GM10847 (cell line): ENCODE data around the gene U2AF1L4.
A peak's percentile ranks its signal among the peaks of the same experiment; 100 is the strongest.

ENCODE experiments used
- POLR2A ChIP-seq: IDR thresholded peaks from 2 replicates; pipeline ENCODE4 v1.6.1; 2011; ENCODE audit not compliant: insufficient read length; ENCODE audit errors: extremely low read depth

The U2AF1L4 gene

DNA sequence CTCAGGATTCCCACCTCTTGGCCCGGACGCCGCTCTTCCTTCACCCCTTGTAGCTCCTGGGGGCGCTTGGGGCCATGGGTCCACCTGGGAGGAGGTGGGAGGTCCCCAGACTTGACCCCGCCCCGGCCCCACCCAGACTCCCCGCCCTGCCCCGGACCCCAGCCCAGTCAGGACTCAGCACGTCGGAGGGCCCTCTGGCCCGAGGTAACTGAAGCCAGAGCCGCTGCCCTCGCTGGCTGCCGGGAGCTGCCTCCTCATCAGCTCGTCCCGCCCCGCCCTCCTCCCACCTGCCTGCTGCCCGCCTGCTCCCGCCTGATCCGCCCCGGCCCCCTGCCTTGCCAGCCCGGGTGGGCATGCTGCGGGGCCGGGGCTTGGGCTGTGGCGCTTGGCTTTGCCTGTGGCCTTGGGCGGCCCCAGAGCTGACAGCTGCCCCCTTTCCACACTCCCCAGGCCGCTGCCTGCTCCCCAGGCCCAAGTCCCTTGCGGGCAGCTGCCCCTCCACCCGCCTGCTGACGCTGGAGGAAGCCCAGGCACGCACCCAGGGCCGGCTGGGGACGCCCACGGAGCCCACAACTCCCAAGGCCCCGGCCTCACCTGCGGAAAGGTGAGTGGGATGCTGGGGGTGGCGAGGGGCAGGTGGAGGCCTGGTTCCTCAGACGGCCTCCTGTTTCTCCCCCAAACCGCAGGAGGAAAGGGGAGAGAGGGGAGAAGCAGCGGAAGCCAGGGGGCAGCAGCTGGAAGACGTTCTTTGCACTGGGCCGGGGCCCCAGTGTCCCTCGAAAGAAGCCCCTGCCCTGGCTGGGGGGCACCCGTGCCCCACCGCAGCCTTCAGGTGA lies 39.5 kb upstream of the U2AF1L4 start:
- TF ChIP-seq POLR2A = no peak

DNA sequence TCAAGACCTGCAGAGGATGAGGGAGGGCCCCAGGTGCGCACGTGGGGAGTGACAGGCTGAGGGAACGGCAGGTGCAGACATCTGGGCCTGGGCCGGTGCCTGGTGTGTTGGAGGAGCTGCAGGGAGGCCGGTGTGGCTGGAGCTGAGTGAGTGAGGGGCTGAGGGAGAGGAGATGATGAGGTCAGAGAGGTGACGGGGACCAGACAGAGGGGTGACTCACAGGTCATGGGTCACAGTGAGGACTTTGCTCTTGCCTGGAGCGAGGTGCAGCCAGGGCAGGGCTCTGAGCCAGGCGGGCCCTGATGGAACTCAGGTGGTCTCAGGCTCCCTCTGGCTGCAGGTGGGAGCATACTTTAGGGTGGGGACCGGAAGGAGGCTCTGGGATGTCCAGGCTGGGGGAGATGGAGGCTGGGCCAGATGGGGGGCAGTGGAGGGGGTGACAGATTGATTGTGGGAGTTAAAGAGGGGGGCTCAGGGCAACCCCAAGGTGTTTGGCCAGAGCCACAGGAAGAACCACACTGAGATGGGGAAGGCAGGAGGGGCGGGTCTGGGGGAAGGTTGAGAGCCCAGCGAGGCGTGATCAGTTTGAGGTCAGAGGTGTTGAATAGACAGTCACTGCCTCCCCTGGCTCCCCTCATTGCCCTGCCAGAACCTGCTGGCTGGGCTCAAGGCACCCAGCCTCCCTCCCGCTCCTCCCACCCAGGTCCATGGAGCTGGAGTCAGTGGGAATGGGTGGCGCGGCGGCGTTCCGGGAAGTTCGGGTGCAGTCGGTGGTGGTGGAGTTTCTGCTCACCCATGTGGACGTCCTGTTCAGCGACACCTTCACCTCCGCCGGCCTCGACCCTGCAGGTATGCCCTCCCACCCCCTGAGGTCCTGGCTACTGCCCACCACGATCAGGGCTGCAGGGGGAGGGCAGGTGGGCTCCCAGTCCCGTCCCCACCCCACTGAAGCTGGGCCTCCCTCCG lies 38.5 kb upstream of the U2AF1L4 start:
- TF ChIP-seq POLR2A = no peak

DNA sequence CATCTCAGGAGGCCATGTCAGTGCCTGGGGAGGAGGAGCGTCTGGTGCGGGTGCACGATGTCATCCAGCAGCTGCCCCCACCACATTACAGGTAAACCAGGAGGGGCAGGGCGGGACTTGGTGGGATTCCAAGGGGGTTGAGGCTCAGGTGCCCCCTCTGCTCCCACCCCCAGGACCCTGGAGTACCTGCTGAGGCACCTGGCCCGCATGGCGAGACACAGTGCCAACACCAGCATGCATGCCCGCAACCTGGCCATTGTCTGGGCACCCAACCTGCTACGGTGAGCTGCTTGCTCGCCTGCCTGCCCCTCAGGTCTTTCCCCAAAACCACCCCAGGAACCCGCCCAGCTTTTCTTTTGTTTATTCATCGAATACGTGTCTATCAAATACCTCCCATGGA lies 37.4 kb upstream of the U2AF1L4 start:
- no peak for TF ChIP-seq POLR2A

DNA sequence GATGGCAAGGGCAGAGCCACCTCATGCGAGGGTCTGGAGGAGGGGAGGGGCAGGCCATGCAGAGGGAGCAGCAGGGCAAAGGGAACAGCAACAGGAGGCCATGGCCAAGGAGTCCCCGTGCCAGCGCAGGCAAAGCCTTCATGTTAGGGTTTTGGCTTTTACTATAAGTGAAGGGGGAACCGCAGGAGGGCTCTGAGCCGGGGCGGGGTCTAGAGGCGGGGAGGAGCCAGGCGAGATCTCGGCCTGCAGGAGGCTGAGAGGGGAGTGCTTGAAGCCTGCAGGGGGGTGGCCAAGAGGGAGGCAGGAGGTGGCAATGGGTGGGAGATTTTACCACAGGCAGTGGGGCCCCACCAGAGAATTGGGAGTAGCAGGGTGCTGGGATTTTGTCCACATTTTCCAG lies 36.4 kb upstream of the U2AF1L4 start:
- no peak for TF ChIP-seq POLR2A

DNA sequence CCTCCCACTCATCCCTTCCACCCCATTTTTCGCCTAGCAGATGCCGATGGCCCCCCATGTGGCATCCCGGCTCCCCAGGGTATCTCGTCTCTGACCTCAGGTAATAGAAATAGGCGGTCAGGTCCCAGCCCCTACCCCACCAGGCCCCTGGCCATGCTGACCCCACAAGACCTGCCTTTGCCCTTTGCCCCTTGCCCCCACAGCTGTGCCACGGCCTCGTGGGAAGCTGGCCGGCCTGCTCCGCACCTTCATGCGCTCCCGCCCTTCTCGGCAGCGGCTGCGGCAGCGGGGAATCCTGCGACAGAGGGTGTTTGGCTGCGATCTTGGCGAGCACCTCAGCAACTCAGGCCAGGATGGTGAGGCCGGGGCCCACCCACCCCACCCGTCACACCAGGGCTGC lies 35.5 kb upstream of the U2AF1L4 start:
- no peak for TF ChIP-seq POLR2A

DNA sequence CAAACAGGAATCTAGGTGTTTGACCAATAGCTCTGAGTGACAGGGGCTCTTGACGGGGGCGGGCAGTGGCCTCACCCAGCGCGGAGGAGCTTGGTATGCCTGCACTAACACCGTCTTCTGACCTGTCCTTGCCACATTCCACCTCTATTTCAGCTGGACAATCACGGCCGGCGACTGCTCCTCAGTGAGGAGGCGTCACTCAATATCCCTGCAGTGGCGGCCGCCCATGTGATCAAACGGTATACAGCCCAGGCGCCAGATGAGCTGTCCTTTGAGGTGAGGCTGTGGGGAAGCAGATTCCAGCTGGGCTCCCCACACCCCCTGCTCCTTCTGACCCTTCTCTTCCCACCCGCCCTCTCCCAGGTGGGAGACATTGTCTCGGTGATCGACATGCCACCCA lies 34.8 kb upstream of the U2AF1L4 start:
- no peak for TF ChIP-seq POLR2A

DNA sequence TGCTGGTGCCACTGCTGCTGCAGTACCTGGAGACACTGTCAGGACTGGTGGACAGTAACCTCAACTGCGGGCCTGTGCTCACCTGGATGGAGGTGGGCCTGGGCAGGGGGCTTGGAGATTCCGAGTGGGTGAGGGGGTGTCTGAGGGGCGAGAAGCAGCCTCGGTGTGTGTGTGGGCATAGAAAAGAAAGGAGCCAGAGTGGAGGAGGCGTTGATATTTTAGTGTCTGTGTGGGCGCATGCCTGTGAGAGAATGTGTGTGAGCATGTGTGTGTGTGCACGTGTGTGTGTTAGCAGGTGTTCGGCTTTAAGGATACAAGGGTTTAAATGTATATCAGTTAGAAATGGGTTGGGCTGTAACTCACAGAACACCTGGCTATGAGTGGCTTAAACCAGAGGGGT lies 33.8 kb upstream of the U2AF1L4 start:
- no peak for TF ChIP-seq POLR2A

DNA sequence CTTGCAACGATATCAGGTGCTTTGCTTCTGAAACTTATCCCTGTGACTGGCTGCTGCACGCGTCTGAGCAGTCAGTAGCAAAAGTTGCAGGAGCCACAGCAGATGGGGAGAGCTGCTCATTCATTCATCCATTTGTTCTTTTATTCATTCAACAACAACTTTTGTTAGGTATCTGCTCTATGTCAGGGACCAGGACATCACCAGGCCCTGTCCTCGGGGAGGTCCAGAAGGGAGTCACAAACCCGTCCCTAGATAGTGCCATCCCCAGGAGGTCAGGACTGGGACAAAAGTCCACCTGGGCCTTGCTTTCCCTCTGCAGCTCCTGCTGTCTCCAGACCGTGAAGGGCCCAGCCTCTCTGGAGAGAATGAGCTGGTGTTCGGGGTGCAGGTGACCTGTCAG lies 32.7 kb upstream of the U2AF1L4 start:
- no peak for TF ChIP-seq POLR2A

DNA sequence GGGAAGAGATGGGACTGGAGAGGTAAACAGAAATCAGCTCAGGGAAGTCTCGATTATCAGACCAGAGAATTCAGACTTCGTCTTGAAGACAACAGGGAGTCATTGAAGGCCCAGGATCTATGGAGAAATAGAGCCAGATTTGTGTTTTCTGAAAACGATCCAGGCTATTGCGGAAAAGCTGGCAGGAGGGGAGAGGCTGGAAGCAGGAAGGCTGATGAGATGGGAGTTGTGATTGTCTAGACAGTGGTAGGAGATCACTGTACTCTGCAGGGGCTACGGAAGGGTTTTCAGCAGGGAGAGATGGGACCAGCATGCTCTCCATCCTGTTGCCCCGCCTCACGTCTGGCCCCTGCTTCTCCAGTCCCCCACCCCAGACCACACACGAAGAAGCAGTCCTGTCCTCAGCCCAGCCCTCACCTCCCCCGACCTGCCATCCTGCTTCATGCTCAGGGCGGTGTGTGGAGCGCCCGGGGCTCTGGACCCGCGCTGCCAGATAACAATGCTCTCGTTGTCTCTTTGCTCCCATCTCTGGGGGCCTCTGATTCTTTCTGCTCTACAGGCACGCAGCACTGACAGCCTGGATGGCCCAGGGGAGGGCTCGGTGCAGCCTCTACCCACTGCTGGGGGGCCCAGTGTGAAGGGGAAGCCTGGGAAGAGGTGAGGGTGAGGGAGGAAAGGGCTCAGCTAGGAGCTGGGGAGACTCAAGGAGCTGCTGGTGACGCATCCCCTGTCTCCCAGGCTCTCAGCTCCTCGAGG lies 32.0 kb upstream of the U2AF1L4 start:
- no peak for TF ChIP-seq POLR2A

DNA sequence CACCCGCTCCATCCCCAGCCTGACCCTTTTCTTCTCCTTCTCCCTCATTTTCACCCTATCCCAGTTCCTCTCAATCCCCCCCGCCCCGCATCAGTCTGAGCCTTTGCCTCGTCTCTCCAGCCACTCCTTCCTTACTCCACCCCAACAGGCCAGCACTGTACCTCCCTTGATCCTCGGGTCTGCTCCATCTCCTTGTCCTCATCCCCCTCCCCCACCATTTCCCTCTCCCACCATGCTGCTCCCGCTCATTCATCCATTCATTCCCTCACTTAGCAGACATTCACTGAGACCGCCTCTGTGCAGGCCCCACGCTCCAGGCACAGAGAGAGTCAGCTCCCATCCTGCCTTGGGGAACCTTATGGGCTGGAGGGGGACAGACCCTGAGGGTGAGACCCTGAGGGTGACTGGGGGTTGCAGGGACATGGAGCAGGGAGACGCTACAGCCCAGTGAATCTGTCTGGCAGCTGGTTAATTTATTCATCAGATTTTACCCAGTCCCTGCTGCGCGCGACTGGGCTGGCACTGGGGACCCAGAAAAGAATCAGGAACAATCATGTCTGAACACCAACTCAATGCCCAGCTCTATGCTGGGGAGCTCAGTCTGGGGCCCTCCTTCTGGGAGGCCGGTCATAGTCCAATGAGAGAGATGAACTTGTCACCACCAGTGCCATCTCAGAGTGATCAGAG lies 31.0 kb upstream of the U2AF1L4 start:
- no peak for TF ChIP-seq POLR2A

DNA sequence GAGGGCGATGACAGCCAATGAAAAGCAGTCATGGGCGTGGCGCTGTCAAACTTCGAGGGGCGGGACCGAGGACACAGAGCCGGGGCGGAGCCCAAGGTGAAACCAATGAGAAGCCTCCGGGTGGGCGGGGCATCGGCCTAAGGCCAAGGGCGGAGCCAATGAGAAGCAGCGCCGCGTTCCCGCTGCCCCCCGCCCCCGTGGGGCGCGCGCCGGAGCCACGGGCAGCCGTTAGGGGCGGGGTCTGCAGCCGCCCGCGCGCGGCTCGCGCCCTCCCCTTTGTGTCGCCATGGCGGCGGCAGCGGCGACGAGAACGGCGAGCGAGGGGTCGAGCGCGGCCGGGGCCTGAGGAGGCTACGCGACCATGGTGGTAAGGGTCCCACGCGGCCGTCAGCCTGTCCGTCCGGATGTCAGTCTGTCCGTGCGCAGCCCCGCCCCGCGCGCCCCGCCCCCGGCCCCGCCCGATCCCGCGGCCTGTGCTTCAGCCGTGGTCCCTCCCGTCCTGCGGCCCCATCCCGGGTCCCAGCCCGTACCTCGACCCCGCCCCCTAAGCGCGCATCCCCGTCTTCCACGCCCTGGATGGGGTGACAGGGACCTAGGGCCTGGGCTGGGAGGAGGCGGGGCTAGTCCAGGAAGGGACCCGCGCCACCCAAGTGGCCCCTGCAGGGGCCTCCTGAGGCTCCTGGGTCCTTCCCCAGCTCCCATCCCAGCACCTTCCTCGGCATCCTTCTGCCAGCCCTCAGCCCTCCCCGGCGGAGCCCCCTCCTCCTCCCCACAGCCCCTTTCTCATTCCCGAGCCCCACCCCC lies 30.3 kb upstream of the U2AF1L4 start, which contains the start of gene ARHGAP33:
Gene ARHGAP33, plus strand, starts transcription at position 267 of the 804 bp plus-strand sequence. Its CDS starts 95 bp downstream, at position 362.
- peak; percentile 55 for TF ChIP-seq POLR2A

DNA sequence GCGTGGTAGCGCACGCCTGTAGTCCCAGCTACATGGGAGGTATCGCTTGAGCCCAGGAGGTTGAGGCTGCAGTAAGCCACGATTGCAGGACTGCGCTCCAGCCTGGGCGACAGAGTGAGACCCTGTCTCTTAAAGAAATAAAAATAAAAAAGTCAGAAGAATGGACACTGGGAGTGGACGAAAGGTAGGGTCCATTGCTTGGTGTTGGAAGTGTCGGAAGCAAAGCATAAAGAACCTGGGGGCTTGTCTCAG lies 29.8 kb upstream of the U2AF1L4 start:
- TF ChIP-seq POLR2A = no peak

DNA sequence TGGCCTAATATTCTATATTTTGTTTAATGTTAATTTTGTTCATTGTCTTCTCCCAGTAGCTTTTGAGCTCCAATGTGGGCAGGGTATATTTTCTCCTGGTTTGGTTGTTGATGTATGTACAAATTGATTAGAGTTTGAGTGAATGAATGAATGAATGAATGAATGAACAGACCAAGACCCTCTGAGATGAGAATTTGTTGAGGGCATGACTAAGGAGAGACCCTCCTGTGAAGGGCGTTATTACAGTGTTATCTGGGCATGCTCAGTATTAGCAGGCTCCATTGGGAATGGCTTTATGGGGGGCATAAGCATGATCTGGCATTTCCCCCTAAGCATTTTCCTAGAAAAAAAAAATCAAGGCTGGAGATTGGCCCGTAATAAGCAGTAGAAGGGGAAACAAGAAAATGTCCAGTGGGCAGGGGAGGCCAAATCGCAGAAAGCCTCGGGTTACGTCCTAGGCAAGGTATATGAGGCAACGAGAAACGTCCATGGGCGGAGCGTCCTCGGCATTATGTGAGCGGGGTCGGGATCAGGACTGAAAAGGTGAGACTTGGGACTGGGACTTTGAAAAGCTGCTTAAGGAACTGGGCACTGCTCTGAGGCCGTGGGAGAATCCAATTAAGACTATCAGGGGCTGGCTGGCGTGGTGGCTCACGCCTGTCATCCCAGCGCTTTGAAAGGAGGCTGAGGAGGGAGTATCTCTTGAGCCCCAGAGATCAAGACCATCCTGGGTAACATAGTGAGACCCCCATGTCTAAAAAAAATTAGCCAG lies 29.2 kb upstream of the U2AF1L4 start:
- TF ChIP-seq POLR2A = no peak
